SH-SY5Y (cell line): ENCODE data around the gene YAE1.

Experiments used
- GATA2 ChIP-seq: IDR thresholded peaks from 2 replicates; pipeline ENCODE4 v1.6.1; 2011; ENCODE audit warnings: mild to moderate bottlenecking, low read depth, low read length
- GATA3 ChIP-seq: IDR thresholded peaks from 2 replicates; pipeline ENCODE4 v1.6.1; 2011; ENCODE audit warnings: low read depth, mild to moderate bottlenecking, low read length, moderate library complexity

- no peak for TF ChIP-seq GATA3
- TF ChIP-seq GATA2: no peak
These were observed 49.9 kb downstream of the YAE1 start for GRCh38 chr7:39616138-39616537.
